Posterior vena cava (tissue), 2 donors: ENCODE results near the gene ZNF710. TPM values are rescaled to one million over a fixed set of nuclear protein-coding genes. Genes with fewer than 3 reads are reported as not detected.
A peak's percentile ranks its signal among the peaks of the same experiment; 100 is the strongest.
"Not testable (repeated sequence)": the region's sequence is repeated elsewhere in the genome, so short reads cannot be mapped to it uniquely, and the experiment has no call there.

Experiments used
- DNase-seq: peaks from one replicate; pipeline ENCODE4 v3.0.0-alpha.2; 2020; ENCODE audit warnings: low spot score
- intact Hi-C, 2 donors: fragments of 100-400 bp; cut with DNase I; formaldehyde crosslinking; loops; one replicate each; pipeline versions ENCODE4 v1.14.1 to v1.14.2; 2022 to 2023
- microRNA-seq, 2 donors: library from miRNA; unstranded; fragments of <30 nt; microRNA quantifications; one replicate each; pipeline ENCODE4 v1.2.0, GENCODE V29; 2020 to 2021; ENCODE audit warnings: borderline microRNAs expressed in 2 of 2
- total RNA-seq, 2 donors: library from RNA; stranded (reverse); fragmentation: NEBNext Ultra II Directional; extraction: Animal tissue kit (Norgen Biotek cat#: 25700); gene quantifications; one replicate each; pipeline ENCODE4 v1.2.1, GENCODE V29; 2021
- donor health status: DM: yes; HTN: yes; CAD: no.
- donor health status: DM: yes; HTN: yes; CAD: no.

ZNF710 gene
- total RNA-seq, 2 donors from 2014 or later: 11.6 to 13.3 TPM

DNA sequence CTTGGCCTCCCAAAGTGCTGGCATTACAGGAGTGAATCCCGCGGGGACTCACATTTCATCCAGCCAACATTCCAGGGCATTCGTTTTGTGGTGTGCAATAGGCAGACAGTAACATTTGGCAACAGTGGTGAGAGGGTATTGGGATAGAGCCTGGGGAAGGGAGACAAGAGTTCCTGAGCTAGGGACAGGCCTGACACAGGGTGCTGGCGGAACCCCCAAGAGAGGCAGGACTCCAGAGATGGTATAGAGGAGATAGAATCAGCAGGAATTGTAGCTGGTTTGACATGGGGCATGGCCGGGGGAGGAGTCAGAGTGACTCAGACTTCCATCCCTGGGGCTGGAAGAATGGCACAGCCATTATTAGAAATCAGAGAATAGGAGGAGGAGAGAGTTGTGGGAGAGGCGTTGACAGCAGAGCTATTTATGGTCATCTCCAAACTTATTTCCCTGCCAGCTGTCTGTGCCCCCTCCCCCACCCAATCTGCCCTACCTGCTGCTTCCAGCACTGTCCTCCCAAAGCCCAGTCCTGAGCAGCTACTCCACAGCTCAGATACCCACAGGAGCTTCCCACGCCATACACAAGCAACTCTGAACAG is 105.5 kb downstream of the ZNF710 start:
- DNase-seq: peak; percentile 70
- intact Hi-C loops: no loop called here

DNA sequence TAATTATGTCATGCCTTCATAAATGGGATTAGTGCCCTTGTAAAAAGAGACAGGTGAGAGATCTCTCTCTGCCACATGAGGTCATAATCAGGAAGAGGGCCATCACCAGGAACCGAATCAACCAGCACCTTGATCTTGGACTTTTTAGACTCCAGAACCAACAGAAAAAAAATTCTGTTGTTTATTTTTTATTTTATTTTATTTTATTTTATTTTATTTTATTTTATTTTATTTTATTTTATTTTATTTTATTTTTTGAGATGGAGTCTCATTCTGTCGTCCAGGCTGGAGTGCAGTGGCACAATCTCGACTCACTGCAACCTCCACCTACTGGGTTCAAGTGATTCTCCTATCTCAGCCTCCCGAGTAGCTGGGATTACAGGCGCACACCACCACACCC is 106.9 kb downstream of the ZNF710 start:
- DNase-seq: peak; percentile 0
- intact Hi-C loops: not testable (repeated sequence)

DNA sequence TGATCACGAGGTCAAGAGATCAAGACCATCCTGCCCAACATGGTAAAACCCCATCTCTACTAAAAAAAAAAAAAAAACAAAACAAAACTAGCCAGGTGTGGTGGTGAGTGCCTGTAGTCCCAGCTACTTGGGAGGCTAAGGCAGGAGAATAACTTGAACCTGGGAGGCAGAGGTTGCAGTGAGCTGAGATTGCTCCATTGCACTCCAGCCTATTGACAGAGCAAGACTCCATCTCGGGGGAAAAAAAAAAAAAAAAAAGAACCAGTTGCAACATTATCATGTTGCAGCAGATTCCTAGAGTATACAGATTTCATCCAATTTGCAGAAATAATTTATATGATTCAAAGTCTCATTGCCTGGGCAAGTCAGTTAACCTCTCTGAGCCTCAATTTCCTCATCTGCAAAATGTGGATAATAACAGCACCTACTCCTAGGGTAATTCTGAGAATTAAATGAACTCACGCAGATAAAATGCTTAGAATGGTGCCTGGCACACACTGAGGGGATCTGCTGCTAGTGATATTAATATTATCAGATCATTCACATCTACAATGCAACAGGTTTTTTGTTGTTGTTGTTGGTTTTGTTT is 108.1 kb downstream of the ZNF710 start:
- intact Hi-C loops: not testable (repeated sequence)

DNA sequence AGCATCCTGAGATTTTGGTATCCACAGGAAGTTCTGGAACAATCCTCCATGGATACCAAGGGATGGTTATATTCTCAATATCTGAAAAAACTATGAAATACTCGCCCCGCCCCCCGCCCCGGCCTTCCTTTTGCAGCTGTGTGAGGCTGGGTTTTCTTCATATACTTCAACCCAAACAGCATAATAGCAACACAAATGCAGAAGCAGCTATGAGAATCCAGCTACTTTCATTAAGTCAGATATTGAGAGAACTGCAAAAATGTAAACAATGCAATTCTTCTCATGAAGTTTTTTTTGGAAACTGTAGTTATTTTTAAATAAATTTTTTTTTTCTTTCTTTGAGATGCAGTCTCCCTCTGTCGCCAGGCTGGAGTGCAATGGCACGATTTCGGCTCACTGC is 112.0 kb downstream of the ZNF710 start:
- no peak for DNase-seq
- intact Hi-C loops: no loop called here

More for the DNA sequence above, 108.1 kb downstream of the ZNF710 start:
- DNase-seq: not testable (repeated sequence)

DNA sequence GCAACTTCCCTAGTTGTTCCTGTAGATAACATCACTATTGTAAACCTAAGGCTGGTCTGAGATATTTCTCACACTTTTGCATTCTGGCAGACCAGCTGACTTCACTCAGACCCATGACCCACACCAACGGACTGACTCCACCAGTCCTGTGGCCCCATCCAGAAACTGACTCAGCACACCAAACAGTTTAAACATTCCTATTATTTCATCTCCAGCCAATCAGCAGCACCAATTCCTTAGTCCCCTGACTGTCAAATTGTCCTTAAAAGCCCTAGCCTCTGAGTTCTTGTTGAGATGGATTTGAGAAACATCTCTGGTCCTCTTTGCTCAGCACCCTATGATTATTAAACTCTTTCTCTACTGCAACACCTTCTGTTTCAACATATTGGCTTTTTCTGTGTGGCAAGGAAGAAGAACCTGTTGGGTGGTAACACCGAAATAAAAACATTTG is 113.4 kb downstream of the ZNF710 start:
- peak; percentile 15 for DNase-seq
- intact Hi-C loops: no loop called here

DNA sequence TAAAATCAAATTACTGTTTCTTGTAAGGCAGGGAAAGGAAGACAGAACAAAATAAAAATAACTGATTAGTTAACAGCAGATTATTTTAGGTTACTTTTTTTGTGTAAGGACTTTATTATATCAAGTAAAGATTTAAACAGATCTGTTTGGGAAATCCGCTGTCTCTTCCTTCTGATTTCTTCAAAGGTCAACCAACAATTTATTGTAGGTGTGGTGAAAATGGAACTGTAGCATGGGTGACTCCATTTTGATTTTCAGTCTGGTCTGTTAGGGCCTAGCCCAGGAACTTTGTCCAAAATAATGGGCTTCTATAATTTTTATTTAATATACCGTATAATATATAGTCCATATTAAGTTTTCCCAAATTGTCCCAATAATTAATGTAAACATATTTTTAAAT is 114.7 kb downstream of the ZNF710 start:
- DNase-seq: no peak
- intact Hi-C loops: no loop called here

DNA sequence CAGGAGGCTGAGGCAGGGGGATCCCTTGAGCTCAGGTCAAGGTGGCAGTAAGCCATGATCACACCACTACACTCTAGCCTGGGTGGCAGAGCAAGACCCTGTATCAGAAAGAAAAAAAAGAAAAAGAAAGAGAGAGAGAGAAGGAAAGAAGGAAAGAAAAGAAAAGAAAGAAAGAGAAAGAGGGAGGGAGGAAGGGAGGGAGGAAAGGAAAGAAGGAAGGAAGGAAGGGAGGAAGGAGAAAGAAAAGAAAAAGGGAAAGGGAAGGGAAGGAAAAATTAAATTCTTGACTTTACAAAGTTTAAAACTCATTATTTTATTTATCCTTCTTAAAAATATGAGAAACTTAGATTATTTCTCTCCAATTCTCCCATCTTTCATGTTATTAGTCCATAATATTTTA is 118.2 kb downstream of the ZNF710 start:
- no peak for DNase-seq
- intact Hi-C loops: no loop called here

DNA sequence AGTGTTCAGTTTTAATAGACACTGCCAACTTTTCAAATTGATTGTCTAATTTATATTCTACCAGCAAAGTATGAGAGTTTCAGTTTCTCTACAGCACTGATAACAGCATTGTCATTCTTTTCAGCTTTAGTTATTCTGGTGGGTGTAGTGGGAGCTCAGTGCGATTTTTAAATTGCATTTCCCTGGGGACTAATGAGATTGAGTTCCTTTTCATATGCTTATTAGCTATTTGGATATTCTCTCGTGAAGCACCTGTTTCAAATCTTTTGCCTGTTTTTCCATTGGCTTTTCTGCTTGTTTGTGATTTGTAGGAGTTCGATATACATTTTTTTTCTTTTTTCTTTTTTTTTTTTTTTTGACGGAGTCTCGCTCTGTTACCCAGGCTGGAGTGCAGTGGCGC is 120.0 kb downstream of the ZNF710 start:
- DNase-seq: no peak
- intact Hi-C loops: no loop called here

DNA sequence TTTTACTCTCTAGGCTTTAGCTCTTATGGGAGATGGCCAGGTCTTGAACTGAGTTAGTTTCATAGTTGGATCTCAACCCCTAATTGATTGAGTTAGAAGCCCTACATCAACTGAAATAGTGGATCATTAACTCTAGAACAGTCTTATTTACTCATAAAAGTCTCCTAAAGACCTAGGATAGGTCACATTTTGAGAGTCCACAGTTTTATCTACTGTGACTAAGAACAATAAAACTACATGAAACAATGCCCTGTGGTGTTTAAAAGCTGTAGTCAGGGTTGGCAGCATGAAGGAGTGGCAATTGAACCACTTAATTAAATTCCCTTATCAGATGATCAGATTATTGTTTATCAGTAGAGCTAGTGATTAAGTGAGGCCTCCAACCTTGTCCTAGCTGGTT is 123.4 kb downstream of the ZNF710 start:
- intact Hi-C loops: no loop called here
- no peak for DNase-seq

DNA sequence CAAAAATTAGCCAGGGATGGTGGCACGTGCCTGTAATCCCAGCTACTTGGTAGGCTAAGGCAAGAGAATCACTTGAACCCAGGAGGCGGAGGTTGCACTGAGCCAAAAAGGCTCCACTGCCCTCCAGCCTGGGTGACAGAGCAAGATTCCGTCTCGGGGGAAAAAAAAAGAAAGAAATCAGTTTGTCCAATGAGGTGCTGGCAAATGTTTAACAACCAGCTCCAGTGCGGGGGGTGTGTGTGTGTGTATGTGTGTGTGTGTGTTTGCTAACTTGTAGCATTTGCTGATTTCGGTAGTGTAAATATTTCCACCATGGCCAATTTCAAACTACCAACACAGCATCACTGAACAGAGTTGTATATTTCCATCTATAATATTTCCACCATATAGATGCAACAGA is 124.9 kb downstream of the ZNF710 start:
- intact Hi-C loops: no loop called here
- no peak for DNase-seq

DNA sequence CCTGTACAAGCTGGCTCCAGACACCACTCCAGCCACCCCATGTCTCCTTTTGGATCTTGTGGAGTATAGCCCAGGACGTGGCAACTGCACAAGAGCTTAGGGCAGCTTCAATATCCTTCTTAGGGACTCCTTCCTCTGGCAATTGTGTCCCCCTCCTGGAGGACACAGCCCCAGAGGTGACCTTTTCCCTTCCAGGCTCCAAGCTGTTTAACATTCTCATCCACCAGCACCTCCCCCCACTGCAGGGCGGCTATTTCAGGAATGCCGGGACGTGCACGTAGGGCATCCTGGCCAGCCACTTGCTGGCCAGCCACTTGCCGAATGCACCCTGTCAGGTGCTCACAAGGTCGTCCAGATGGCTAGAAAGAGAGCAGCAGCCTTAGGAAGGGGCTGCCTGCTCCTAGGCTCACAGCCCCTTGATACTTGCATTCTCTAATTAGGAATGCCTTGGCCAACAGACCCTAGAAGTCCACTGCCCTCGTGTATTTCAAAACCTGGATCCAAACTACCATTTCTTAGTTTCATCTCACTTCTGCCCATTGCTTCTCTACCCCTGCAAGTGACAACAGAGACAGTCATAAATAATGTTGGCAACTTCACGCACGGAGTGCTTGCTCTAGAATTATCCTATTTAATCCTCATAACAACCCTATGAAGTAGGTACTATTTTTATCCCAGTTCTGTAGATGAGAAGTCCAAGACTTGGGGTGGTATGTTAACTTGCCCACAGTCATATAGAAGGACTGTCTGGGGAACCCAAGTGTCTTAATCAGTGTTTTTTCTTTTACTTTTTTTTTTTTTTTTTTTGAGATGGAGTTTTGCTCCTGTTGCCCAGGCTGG is 125.7 kb downstream of the ZNF710 start:
- intact Hi-C loops: no loop called here
- no peak for DNase-seq

DNA sequence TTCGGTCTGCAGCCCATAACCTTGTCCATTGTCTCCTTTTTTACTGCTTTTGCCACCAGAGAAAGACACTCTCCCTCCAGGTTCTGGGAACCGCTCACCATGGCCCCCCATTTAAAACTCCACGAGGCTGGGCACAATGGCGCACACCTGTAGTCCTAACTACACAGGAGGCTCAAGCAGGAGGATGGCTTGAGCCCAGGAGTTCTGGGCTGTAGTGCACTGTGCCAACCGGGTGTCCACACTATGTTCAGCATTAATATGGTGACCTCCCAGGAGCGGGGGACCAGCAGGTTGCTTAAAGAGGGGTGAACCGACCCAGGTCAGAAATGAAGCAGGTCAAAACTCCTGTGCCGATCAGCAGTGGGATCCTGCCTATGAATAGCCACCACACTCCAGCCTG is 129.2 kb downstream of the ZNF710 start:
- DNase-seq: no peak
- intact Hi-C loops: no loop called here

Small RNAs within 50 kb of the gene (microRNA-seq; reads per million reads assigned to microRNA genes)
- 1.3 to 1.8 reads per million in 2 donors for gene MIR3174

Other genes with a start within 250 kb of the ZNF710 start
- gene MESP2, start 225.0 kb upstream of the ZNF710 start, total RNA-seq: under 1 TPM; 0.32 to 0.38 TPM
- gene ANPEP, start 186.5 kb upstream of the ZNF710 start, total RNA-seq: 10 to 100 TPM; 22.2 to 73.8 TPM
- gene AP3S2, start 107.3 kb upstream of the ZNF710 start, total RNA-seq: 10 to 100 TPM; 28.7 to 31.5 TPM
- 10 to 100 TPM; 17.5 to 24.7 TPM for gene ARPIN, start 88.4 kb upstream of the ZNF710 start, total RNA-seq
- gene IDH2, start 101.1 kb downstream of the ZNF710 start, total RNA-seq: 100 to 1,000 TPM in 1 of 2 donors, 10 to 100 TPM in 1; 68.7 to 103 TPM
- 10 to 100 TPM; 21.1 to 22.7 TPM for gene SEMA4B, start 200.0 kb downstream of the ZNF710 start, total RNA-seq
- gene CIB1, start 232.6 kb downstream of the ZNF710 start, total RNA-seq: 10 to 100 TPM; 37.5 to 41.6 TPM
- gene GDPGP1, start 232.9 kb downstream of the ZNF710 start, total RNA-seq: 1 to 10 TPM; 4.1 to 5.9 TPM
- not detected for gene TTLL13, start 248.2 kb downstream of the ZNF710 start, total RNA-seq